Measurements from ENCODE around the gene GADD45B. TPM values are rescaled to one million over a fixed set of nuclear protein-coding genes. Genes with fewer than 3 reads are reported as not detected.

GADD45B gene
- total and polyA plus RNA-seq, 2 donors (not counting 3 experiments of a cell fraction or from before 2014, with no cell fraction given): 61.3 to 267 TPM

DNA sequence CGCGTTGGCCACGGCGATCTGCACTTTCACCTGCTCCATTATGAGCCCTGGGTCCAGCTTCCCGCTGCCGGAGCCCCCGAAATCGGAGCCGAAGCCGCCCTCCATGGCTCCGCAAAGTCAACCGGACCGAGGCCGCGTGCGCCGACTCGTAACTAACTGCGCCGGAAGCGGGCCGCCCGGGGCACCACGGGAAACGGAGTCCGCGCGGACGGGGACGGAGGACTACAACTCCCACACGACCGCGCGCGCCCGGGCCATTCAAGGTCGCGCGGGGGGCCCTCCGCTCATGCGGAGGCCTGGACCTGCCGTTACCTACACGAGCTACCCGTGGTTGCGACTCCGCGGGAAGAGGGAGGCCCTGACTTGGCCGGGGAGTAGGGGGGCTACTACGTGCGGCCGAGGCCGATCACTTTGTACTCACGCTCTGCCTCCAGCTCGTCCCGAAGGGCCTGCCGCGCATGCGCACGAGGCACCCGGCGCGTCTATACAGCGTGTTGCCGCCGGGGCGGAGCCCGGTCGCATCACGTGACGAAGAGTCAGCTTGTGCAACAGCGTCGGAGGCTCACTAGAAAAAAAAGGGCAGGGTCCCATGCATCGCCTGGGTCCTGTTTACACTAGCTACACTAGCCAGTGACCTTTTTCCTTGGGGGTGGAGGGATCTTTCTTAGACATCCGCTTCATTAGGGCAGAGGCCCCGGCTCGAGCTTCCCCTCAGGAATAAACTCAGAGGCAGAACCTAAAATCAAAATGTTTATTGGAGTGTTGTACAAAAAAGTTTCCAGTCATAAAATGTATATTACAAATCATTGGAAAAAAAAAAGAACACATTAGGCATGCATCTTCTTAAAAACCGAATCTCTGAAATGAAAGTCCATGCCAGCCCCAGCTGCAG, 48.3 kb upstream of the GADD45B start, which contains the start of gene TIMM13:
TIMM13 (minus strand) TSS at position 158 of the 892 bp plus-strand sequence; CDS start at position 105, 53 bp downstream.
- Histone ChIP-seq H3K27ac (ENCODE audit: insufficient read depth, low read depth, low read length) (peak within 1 kb of the TSS; percentile 84), H3K9me3 (replicated peaks; ENCODE audit: control insufficient read depth, insufficient read depth, low read length) (no peaks in the 10 kb centered on the region), H3K4me1 (ENCODE audit: control insufficient read depth, extremely low read depth, insufficient read depth, low read length) (peaks cover 26% of the 10 kb centered on the region), H2AFZ (ENCODE audit: low read depth, low read length) (peak within 1 kb of the TSS; percentile 61), H3K79me2 (ENCODE audit: control insufficient read depth, insufficient read depth, low read length) (peaks cover 31% of the 10 kb centered on the region), H3K9me1 (replicated peaks; ENCODE audit: control insufficient read depth, extremely low read depth, insufficient read depth, low read length) (no peaks in the 10 kb centered on the region), H3K4me2 (ENCODE audit: insufficient read depth, low read length) (peak within 1 kb of the TSS; percentile 68), H3K36me3 (ENCODE audit: control insufficient read depth in 2 of 2, extremely low read depth in 1 of 2, insufficient read depth in 2 of 2, low read length in 2 of 2) (peaks cover 0 to 18% of the 10 kb centered on the region in 2 experiments), H4K20me1 (replicated peaks; ENCODE audit: control insufficient read depth, extremely low read depth, insufficient read depth, low read length) (no peaks in the 10 kb centered on the region), H3K9ac (replicated peaks; ENCODE audit: extremely low read depth, insufficient read depth, low read length) (peak within 1 kb of the TSS; percentile 74), H3K4me3 (replicated peaks in 1 of 3; ENCODE audit: insufficient read depth in 1 of 3, low read depth in 1 of 3, low read length in 3 of 3) (peak within 1 kb of the TSS; percentile 63 to 75 (median 63)), H3K27me3 (ENCODE audit: control insufficient read depth in 2 of 2, insufficient read depth in 2 of 2, low read length in 2 of 2) (no peaks in the 10 kb centered on the region)
- dilution Hi-C loops (cut with MboI; ENCODE audit: extremely low pct_ligation_motif_present, low sequenced_read_pairs) (no loop called here), intact Hi-C loops (cut with micrococcal nuclease) (loop anchor here (1.0 to 2.0 kb wide), 2 partner anchors 30 to 191 kb away; partner anchors contain the start of genes PLEKHJ1 and SF3A2)
- TF ChIP-seq JUN (IDR thresholded peaks at IDR 0.05; ENCODE audit: borderline replicate concordance, insufficient read depth, insufficient read length, low read depth) (no peak), EZH2 (IDR thresholded peaks at IDR 0.05; ENCODE audit: borderline replicate concordance, low read depth, low read length, severe bottlenecking) (no peak), GATA2 (IDR thresholded peaks at IDR 0.05; ENCODE audit: insufficient read depth, insufficient read length, low read depth, low read length) (no peak), POLR2AphosphoS5 (IDR thresholded peaks at IDR 0.05; ENCODE audit: insufficient read depth, low read depth, low read length) (peak; percentile 77), FOS (IDR thresholded peaks at IDR 0.05; ENCODE audit: borderline replicate concordance, insufficient read depth, low read length) (no peak), MAX (IDR thresholded peaks at IDR 0.05; ENCODE audit: insufficient read depth, insufficient read length) (peak; percentile 97), POLR2A (IDR thresholded peaks at IDR 0.05; ENCODE audit: low read depth, low read length) (peak; percentile 49), MYC (IDR thresholded peaks at IDR 0.05; ENCODE audit: low read depth, low read length) (peak; percentile 53)
- TF ChIP-seq, protein P1, sequence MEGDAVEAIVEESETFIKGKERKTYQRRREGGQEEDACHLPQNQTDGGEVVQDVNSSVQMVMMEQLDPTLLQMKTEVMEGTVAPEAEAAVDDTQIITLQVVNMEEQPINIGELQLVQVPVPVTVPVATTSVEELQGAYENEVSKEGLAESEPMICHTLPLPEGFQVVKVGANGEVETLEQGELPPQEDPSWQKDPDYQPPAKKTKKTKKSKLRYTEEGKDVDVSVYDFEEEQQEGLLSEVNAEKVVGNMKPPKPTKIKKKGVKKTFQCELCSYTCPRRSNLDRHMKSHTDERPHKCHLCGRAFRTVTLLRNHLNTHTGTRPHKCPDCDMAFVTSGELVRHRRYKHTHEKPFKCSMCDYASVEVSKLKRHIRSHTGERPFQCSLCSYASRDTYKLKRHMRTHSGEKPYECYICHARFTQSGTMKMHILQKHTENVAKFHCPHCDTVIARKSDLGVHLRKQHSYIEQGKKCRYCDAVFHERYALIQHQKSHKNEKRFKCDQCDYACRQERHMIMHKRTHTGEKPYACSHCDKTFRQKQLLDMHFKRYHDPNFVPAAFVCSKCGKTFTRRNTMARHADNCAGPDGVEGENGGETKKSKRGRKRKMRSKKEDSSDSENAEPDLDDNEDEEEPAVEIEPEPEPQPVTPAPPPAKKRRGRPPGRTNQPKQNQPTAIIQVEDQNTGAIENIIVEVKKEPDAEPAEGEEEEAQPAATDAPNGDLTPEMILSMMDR (IDR thresholded peaks at IDR 0.05; ENCODE audit: extremely low read depth in 1 of 2, insufficient read depth in 1 of 2, low read depth in 1 of 2, low read length in 2 of 2): no peak
- CTCF ChIA-PET: interaction anchor here (1.0 to 4.4 kb wide), 8 partner anchors 17 to 221 kb away, joined by 3 to 33 read pairs (median 6); no protein-coding TSS in a partner anchor
- no TSS peak for BruUV-seq (replicated peaks)
- FAIRE-seq: peak; percentile 98
- peak; percentile 98 for DNase-seq (ENCODE audit: low read depth, low spot score)
- POLR2A ChIA-PET: interaction anchor here (0.7 to 2.0 kb wide), 2 partner anchors 29 to 48 kb away, joined by 3 to 16 read pairs; partner anchors contain the start of genes GADD45B and LMNB2

Data from endothelial cell of umbilical vein (primary cell).